GM13977 (cell line): Measurements from ENCODE around the gene WFIKKN1.

Source experiments
- DNase-seq: peaks from one replicate; pipeline ENCODE4 v3.0.0; 2012; ENCODE audit warnings: low spot score
- CTCF ChIP-seq: IDR thresholded peaks from 2 replicates; pipeline ENCODE4 v1.5.1; 2012; ENCODE audit warnings: mild to moderate bottlenecking, control low read depth; ENCODE audit not compliant: insufficient read depth; ENCODE audit errors: extremely low read depth, missing control alignments
- in situ Hi-C: fragments of 300-500 bp; cut with MboI; formaldehyde crosslinking; loops from one replicate; pipeline ENCODE4 v1.12.0; 2022; ENCODE audit warnings: low sequenced_read_pairs, low pct_unique_long_range_greater_than_20kb, mixed read lengths, inconsistent platforms; ENCODE audit not compliant: unreplicated experiment

WFIKKN1 gene

GRCh38 chr16:615122-615521 is 15.7 kb upstream of the WFIKKN1 start:
- no peak for DNase-seq
- TF ChIP-seq CTCF, result no peak
- in situ Hi-C loops, result no loop called here

GRCh38 chr16:616733-617586 is 13.8 kb upstream of the WFIKKN1 start:
- TF ChIP-seq CTCF, result no peak
- in situ Hi-C loops, result no loop called here
- DNase-seq, result no peak

GRCh38 chr16:617855-618254 is 12.9 kb upstream of the WFIKKN1 start:
- no peak for DNase-seq
- TF ChIP-seq CTCF, result no peak
- in situ Hi-C loops, result no loop called here

GRCh38 chr16:619476-620100 is 11.2 kb upstream of the WFIKKN1 start:
- TF ChIP-seq CTCF, result no peak
- DNase-seq, result no peak
- in situ Hi-C loops, result no loop called here

- no peak for DNase-seq
- in situ Hi-C loops, result no loop called here
- no peak for TF ChIP-seq CTCF
Measured at GRCh38 chr16:620700-621525, 9.9 kb upstream of the WFIKKN1 start.

GRCh38 chr16:621526-622105 is 9.2 kb upstream of the WFIKKN1 start:
- in situ Hi-C loops, result no loop called here
- no peak for TF ChIP-seq CTCF
- DNase-seq, result no peak
